SH-SY5Y (cell line): Measurements from ENCODE around the gene C13orf46.

Experiments
- GATA2 ChIP-seq: IDR thresholded peaks from 2 replicates; pipeline ENCODE4 v1.6.1; 2011; ENCODE audit warnings: mild to moderate bottlenecking, low read depth, low read length
- GATA3 ChIP-seq: IDR thresholded peaks from 2 replicates; pipeline ENCODE4 v1.6.1; 2011; ENCODE audit warnings: low read depth, mild to moderate bottlenecking, low read length, moderate library complexity

GRCh38 chr13:113996081-113996911 lies 22.4 kb upstream of the C13orf46 start:
- TF ChIP-seq GATA3: no peak
- no peak for TF ChIP-seq GATA2
